Panc1 (cell line): ENCODE data around the gene ACOX3. TPM values are rescaled to one million over a fixed set of nuclear protein-coding genes. Genes with fewer than 3 reads are reported as not detected.

Source experiments
- ATAC-seq: fragments of 200-7000 bp; cut with Tn5 transposase; 2 replicates; pipeline ENCODE4 v1.9.1; 2020; ENCODE audit warnings: mild to moderate bottlenecking, moderate library complexity
- BruUV-seq: library from RNA; stranded (reverse); fragments of 400-500 nt; replicated peaks from 2 replicates; lab custom pipeline; 2021; lab: Mats Ljungman, UMichigan
- CTCF ChIA-PET: fragments of 300-600 bp; sonication (Branson Sonifier 250); formaldehyde crosslinking; loops from one replicate; lab custom pipeline; 2022; ENCODE audit warnings: antibody characterized with exemption; lab: Charles Lee
- POLR2A ChIA-PET: fragments of 300-600 bp; sonication (Branson Sonifier 250); formaldehyde crosslinking; loops from one replicate; lab custom pipeline; 2022; ENCODE audit warnings: antibody characterized with exemption; lab: Charles Lee
- DNase-seq: peaks from one replicate; pipeline ENCODE4 v3.0.0-alpha.2; 2010; ENCODE audit warnings: low read depth, low spot score
- H3K27ac ChIP-seq: 2 replicates; pipeline ENCODE4 v1.5.1; 2011; ENCODE audit warnings: mild to moderate bottlenecking, low read length, inconsistent platforms
- H3K27me3 ChIP-seq: fragments of 200-500 bp; sonication (Bioruptor generic); 2 replicates; pipeline ENCODE4 v1.6.0; 2014; ENCODE audit warnings: low read length, inconsistent platforms; ENCODE audit not compliant: control insufficient read depth, insufficient read depth
- H3K36me3 ChIP-seq: fragments of 200-500 bp; sonication (Bioruptor generic); 2 replicates; pipeline ENCODE4 v1.5.1; 2014; ENCODE audit warnings: inconsistent platforms, mild to moderate bottlenecking, low read length, moderate library complexity; ENCODE audit not compliant: control insufficient read depth, insufficient read depth
- H3K4me1 ChIP-seq: 2 replicates; pipeline ENCODE4 v1.5.1; 2011; ENCODE audit warnings: inconsistent platforms, mild to moderate bottlenecking, low read length, moderate library complexity; ENCODE audit not compliant: control insufficient read depth, insufficient read depth
- H3K4me3 ChIP-seq, 2 experiments: 2 replicates each; pipeline ENCODE4 v1.5.1; 2011 to 2012; ENCODE audit warnings: low read depth in 2 of 2, low read length in 2 of 2, mild to moderate bottlenecking in 2 of 2, inconsistent platforms in 1 of 2, moderate library complexity in 1 of 2
- H3K9me3 ChIP-seq: fragments of 200-500 bp; sonication (Bioruptor generic); 2 replicates; pipeline ENCODE4 v1.5.1; 2014; ENCODE audit warnings: low read depth, mild to moderate bottlenecking, inconsistent platforms, low read length, moderate library complexity; ENCODE audit not compliant: control insufficient read depth, insufficient read depth
- POLR2AphosphoS5 ChIP-seq: IDR thresholded peaks from 2 replicates; pipeline ENCODE4 v1.6.1; 2012; ENCODE audit warnings: mild to moderate bottlenecking, low read depth, low read length, moderate library complexity
- REST ChIP-seq, 2 experiments: IDR thresholded peaks; 2 replicates each; pipeline ENCODE4 v1.6.1; 2011 to 2012; ENCODE audit warnings: low read depth in 2 of 2, control low read depth in 1 of 2, low read length in 1 of 2, mild to moderate bottlenecking in 1 of 2, moderate library complexity in 1 of 2; ENCODE audit not compliant: insufficient read depth in 1 of 2
- SIN3A ChIP-seq: IDR thresholded peaks from 2 replicates; pipeline ENCODE4 v1.6.1; 2012; ENCODE audit warnings: low read depth, mild to moderate bottlenecking, low read length, moderate library complexity, borderline replicate concordance; ENCODE audit not compliant: insufficient read depth
- TCF7L2 ChIP-seq: IDR thresholded peaks from 2 replicates; pipeline ENCODE4 v1.6.1; 2011; ENCODE audit warnings: mild to moderate bottlenecking, low read depth, low read length, inconsistent platforms
- in situ Hi-C: cut with HindIII; loops from 2 replicates; pipeline ENCODE4 v1.10.0; 2016; ENCODE audit warnings: low sequenced_read_pairs, low pct_unique_long_range_greater_than_20kb
- intact Hi-C: fragments of 100-400 bp; cut with micrococcal nuclease; formaldehyde crosslinking; loops from one replicate; pipeline ENCODE4 v1.10.0; 2022; ENCODE audit not compliant: unreplicated experiment
- total RNA-seq: library from RNA; stranded (reverse); gene quantifications from one replicate; pipeline ENCODE4 v1.2.1, GENCODE V29; 2021; ENCODE audit not compliant: unreplicated experiment
- TF ChIP-seq, protein P1 (sequence below): fragments of 450-650 bp; IDR thresholded peaks from 2 replicates; pipeline ENCODE4 v1.5.1; 2017; ENCODE audit warnings: mild to moderate bottlenecking

ACOX3 gene
- total RNA-seq, 1 experiment from 2014 or later = 15.4 TPM

DNA sequence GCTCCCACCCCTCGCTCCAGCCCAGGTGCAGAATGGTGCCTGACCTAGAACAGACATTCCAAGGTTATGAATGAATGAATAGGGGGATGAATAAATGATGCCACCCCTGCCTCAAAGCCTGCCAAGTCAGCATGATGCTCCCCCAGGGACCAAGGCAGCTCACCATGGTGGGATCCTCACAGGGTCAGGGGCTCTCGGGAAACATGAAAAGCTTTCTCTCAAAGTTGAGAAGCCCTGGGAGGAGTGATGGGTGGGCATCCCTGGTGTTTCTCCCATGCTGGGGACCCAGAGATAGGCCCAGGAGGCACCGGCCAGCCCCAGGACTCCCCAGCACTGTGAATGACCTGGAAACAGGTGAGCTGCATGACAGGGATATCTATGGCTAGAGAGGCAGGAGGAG is 112.1 kb downstream of the ACOX3 start:
- in situ Hi-C loops = no loop called here
- intact Hi-C loops = no loop called here
- no peak overlapping the region for H3K27ac ChIP-seq
- no peak for ATAC-seq
- no peaks in the 10 kb centered on the region for H3K9me3 ChIP-seq
- no peaks in the 10 kb centered on the region for H3K36me3 ChIP-seq
- H3K27me3 ChIP-seq = no peaks in the 10 kb centered on the region
- ChIA-PET POLR2A (no interaction called here), CTCF (no interaction called here)
- no peak overlapping the region for H3K4me3 ChIP-seq
- no peak for DNase-seq
- TF ChIP-seq REST (IDR thresholded peaks at IDR 0.05; ENCODE audit: insufficient read depth in 1 of 2, low read depth in 2 of 2, low read length in 1 of 2) = no peak
- TF ChIP-seq POLR2AphosphoS5 = no peak
- TF ChIP-seq SIN3A = no peak
- TF ChIP-seq, protein P1, sequence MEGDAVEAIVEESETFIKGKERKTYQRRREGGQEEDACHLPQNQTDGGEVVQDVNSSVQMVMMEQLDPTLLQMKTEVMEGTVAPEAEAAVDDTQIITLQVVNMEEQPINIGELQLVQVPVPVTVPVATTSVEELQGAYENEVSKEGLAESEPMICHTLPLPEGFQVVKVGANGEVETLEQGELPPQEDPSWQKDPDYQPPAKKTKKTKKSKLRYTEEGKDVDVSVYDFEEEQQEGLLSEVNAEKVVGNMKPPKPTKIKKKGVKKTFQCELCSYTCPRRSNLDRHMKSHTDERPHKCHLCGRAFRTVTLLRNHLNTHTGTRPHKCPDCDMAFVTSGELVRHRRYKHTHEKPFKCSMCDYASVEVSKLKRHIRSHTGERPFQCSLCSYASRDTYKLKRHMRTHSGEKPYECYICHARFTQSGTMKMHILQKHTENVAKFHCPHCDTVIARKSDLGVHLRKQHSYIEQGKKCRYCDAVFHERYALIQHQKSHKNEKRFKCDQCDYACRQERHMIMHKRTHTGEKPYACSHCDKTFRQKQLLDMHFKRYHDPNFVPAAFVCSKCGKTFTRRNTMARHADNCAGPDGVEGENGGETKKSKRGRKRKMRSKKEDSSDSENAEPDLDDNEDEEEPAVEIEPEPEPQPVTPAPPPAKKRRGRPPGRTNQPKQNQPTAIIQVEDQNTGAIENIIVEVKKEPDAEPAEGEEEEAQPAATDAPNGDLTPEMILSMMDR = no peak
- no peak for TF ChIP-seq TCF7L2
- no TSS peak for BruUV-seq
- no peaks in the 10 kb centered on the region for H3K4me1 ChIP-seq

DNA sequence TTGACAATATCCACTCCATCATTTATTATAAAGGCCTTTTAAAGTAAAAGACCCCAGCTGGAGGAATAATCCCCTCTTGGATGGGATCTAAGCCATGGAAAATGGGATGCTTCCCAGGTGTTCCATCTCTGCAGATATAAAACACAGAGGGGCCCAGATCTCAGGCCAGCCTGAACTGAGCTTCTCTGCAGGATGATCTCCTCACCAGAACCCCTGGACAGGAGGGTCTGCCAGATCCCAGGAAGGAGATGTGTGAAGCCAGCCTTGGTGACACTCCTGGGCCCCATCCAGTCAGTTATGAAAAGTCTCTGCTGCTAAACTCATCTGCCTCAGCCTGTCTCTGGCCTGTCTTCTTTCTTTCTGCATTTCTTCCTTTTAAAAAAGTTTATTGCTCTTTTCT is 114.3 kb downstream of the ACOX3 start:
- CTCF ChIA-PET = no interaction called here
- Histone ChIP-seq H3K27me3 (no peaks in the 10 kb centered on the region), H3K9me3 (no peaks in the 10 kb centered on the region), H3K4me3 (no peak overlapping the region), H3K4me1 (no peaks in the 10 kb centered on the region), H3K27ac (no peak overlapping the region), H3K36me3 (no peaks in the 10 kb centered on the region)
- BruUV-seq = no TSS peak
- in situ Hi-C loops = no loop called here
- POLR2A ChIA-PET = no interaction called here
- ATAC-seq = no peak
- DNase-seq = no peak
- no peak for TF ChIP-seq SIN3A
- TF ChIP-seq POLR2AphosphoS5 = no peak
- TF ChIP-seq, protein P1 = no peak
- TF ChIP-seq REST (IDR thresholded peaks at IDR 0.05; ENCODE audit: insufficient read depth in 1 of 2, low read depth in 2 of 2, low read length in 1 of 2) = no peak
- no peak for TF ChIP-seq TCF7L2
- intact Hi-C loops = no loop called here
